HUES6 (cell line): Measurements from ENCODE around the gene HEMK1.

Experiments
- H3K27ac ChIP-seq: 2 replicates; pipeline ENCODE4 v1.7.0; 2013; ENCODE audit warnings: low read depth, mild to moderate bottlenecking, low read length, inconsistent platforms
- H3K27me3 ChIP-seq: 2 replicates; pipeline ENCODE4 v1.6.1; 2013; ENCODE audit warnings: low read length; ENCODE audit not compliant: control insufficient read depth, insufficient read depth
- H3K36me3 ChIP-seq: 2 replicates; pipeline ENCODE4 v1.6.1; 2013; ENCODE audit warnings: low read length; ENCODE audit not compliant: control insufficient read depth, insufficient read depth
- H3K4me1 ChIP-seq: 2 replicates; pipeline ENCODE4 v1.6.1; 2013; ENCODE audit warnings: low read length; ENCODE audit not compliant: control insufficient read depth, insufficient read depth
- H3K4me3 ChIP-seq: 2 replicates; pipeline ENCODE4 v1.5.1; 2013; ENCODE audit warnings: low read depth, low read length
- H3K9ac ChIP-seq: one replicate; pipeline ENCODE4 v1.6.1; 2013; ENCODE audit warnings: mild to moderate bottlenecking, low read length
- H3K9me3 ChIP-seq: 2 replicates; pipeline ENCODE4 v1.6.1; 2013; ENCODE audit warnings: low read depth, low read length; ENCODE audit not compliant: control insufficient read depth, insufficient read depth

Gene HEMK1

GRCh38 chr3:50591196-50591741, 21.9 kb downstream of the HEMK1 start:
- H3K4me1 ChIP-seq = no peaks in the 10 kb centered on the region
- H3K4me3 ChIP-seq = no peak overlapping the region
- H3K9ac ChIP-seq = no peak overlapping the region
- H3K36me3 ChIP-seq = no peaks in the 10 kb centered on the region
- H3K9me3 ChIP-seq = no peaks in the 10 kb centered on the region
- H3K27me3 ChIP-seq = no peaks in the 10 kb centered on the region
- no peak overlapping the region for H3K27ac ChIP-seq

GRCh38 chr3:50592568-50592967, 23.2 kb downstream of the HEMK1 start:
- no peaks in the 10 kb centered on the region for H3K36me3 ChIP-seq
- H3K4me1 ChIP-seq = no peaks in the 10 kb centered on the region

GRCh38 chr3:50594253-50594785, 25.0 kb downstream of the HEMK1 start:
- Histone ChIP-seq H3K4me3 (no peak overlapping the region), H3K9ac (no peak overlapping the region), H3K36me3 (no peaks in the 10 kb centered on the region), H3K9me3 (no peaks in the 10 kb centered on the region), H3K27me3 (no peaks in the 10 kb centered on the region), H3K27ac (no peak overlapping the region), H3K4me1 (no peaks in the 10 kb centered on the region)

More at GRCh38 chr3:50592568-50592967, 23.2 kb downstream of the HEMK1 start:
- no peaks in the 10 kb centered on the region for H3K27me3 ChIP-seq
- H3K9ac ChIP-seq = no peak overlapping the region
- H3K9me3 ChIP-seq = no peaks in the 10 kb centered on the region
- no peak overlapping the region for H3K4me3 ChIP-seq
- H3K27ac ChIP-seq = no peak overlapping the region

- H3K36me3 ChIP-seq = no peaks in the 10 kb centered on the region
- no peak overlapping the region for H3K27ac ChIP-seq
- 0 out of 2 replicates have a peak, but pooled peaks cover 6% of the 10 kb centered on the region for H3K4me1 ChIP-seq
- H3K9me3 ChIP-seq = no peaks in the 10 kb centered on the region
- H3K9ac ChIP-seq = no peak overlapping the region
- H3K4me3 ChIP-seq = no peak overlapping the region
- no peaks in the 10 kb centered on the region for H3K27me3 ChIP-seq
Measured at GRCh38 chr3:50599115-50599715, 29.9 kb downstream of the HEMK1 start.

GRCh38 chr3:50599716-50600118, 30.4 kb downstream of the HEMK1 start:
- Histone ChIP-seq H3K27ac (no peak overlapping the region), H3K9me3 (no peaks in the 10 kb centered on the region), H3K9ac (no peak overlapping the region), H3K4me3 (no peak overlapping the region), H3K36me3 (no peaks in the 10 kb centered on the region), H3K27me3 (no peaks in the 10 kb centered on the region), H3K4me1 (0 out of 2 replicates have a peak, but pooled peaks cover 6% of the 10 kb centered on the region)

- Histone ChIP-seq H3K27me3 (no peaks in the 10 kb centered on the region), H3K27ac (no peak overlapping the region), H3K9ac (no peak overlapping the region), H3K36me3 (no peaks in the 10 kb centered on the region), H3K4me1 (0 out of 2 replicates have a peak, but pooled peaks cover 6% of the 10 kb centered on the region), H3K9me3 (no peaks in the 10 kb centered on the region), H3K4me3 (no peak overlapping the region)
Measured at GRCh38 chr3:50600141-50600753, 30.9 kb downstream of the HEMK1 start.

- no peak overlapping the region for H3K27ac ChIP-seq
- H3K4me1 ChIP-seq = 0 out of 2 replicates have a peak, but pooled peaks cover 6% of the 10 kb centered on the region
- no peak overlapping the region for H3K4me3 ChIP-seq
- no peak overlapping the region for H3K9ac ChIP-seq
- H3K9me3 ChIP-seq = no peaks in the 10 kb centered on the region
- H3K36me3 ChIP-seq = no peaks in the 10 kb centered on the region
- no peaks in the 10 kb centered on the region for H3K27me3 ChIP-seq
Measured at GRCh38 chr3:50600841-50601591, 31.7 kb downstream of the HEMK1 start.

- Histone ChIP-seq H3K9ac (no peak overlapping the region), H3K4me3 (no peak overlapping the region), H3K36me3 (no peaks in the 10 kb centered on the region), H3K9me3 (no peaks in the 10 kb centered on the region), H3K27ac (no peak overlapping the region), H3K4me1 (0 out of 2 replicates have a peak, but pooled peaks cover 6% of the 10 kb centered on the region), H3K27me3 (no peaks in the 10 kb centered on the region)
Measured at GRCh38 chr3:50602595-50603191, 33.4 kb downstream of the HEMK1 start.

- Histone ChIP-seq H3K9ac (no peak overlapping the region), H3K9me3 (no peaks in the 10 kb centered on the region), H3K4me3 (no peak overlapping the region), H3K27ac (no peak overlapping the region), H3K4me1 (0 out of 2 replicates have a peak, but pooled peaks cover 6% of the 10 kb centered on the region), H3K36me3 (no peaks in the 10 kb centered on the region), H3K27me3 (no peaks in the 10 kb centered on the region)
Measured at GRCh38 chr3:50603261-50604109, 34.2 kb downstream of the HEMK1 start.

- no peak overlapping the region for H3K4me3 ChIP-seq
- no peak overlapping the region for H3K27ac ChIP-seq
- H3K9me3 ChIP-seq = no peaks in the 10 kb centered on the region
- no peak overlapping the region for H3K9ac ChIP-seq
- no peaks in the 10 kb centered on the region for H3K27me3 ChIP-seq
- H3K4me1 ChIP-seq = 0 out of 2 replicates have a peak, but pooled peaks cover 6% of the 10 kb centered on the region
- H3K36me3 ChIP-seq = no peaks in the 10 kb centered on the region
Measured at GRCh38 chr3:50604110-50604621, 34.8 kb downstream of the HEMK1 start.
